GM12878 (cell line): Measurements from ENCODE around the gene MOCS1. TPM values are rescaled to one million over a fixed set of nuclear protein-coding genes. Genes with fewer than 3 reads are reported as not detected.

ENCODE experiments used
- ATAC-seq: fragments of 200-7000 bp; cut with Tn5 transposase; 3 replicates; pipeline ENCODE4 v1.9.1; 2020; ENCODE audit warnings: mild to moderate bottlenecking, moderate library complexity
- BruUV-seq: library from RNA; stranded (reverse); fragments of 400-500 nt; replicated peaks from 2 replicates; lab custom pipeline; 2021; lab: Mats Ljungman, UMichigan
- CTCF ChIA-PET: fragments of 300-600 bp; sonication (Branson Sonifier 250); formaldehyde crosslinking; extraction: SDS; loops from one replicate; lab custom pipeline; 2021; ENCODE audit warnings: inconsistent platforms; lab: Yijun Ruan, JAX
- POLR2A ChIA-PET: fragments of 350-600 bp; formaldehyde crosslinking; extraction: SDS; loops from one replicate; lab custom pipeline; 2021; ENCODE audit warnings: inconsistent platforms; lab: Charles Lee
- RAD21 ChIA-PET: fragments of 300-600 bp; sonication (Branson Sonifier 250); formaldehyde crosslinking; loops from one replicate; lab custom pipeline; 2023; ENCODE audit warnings: antibody characterized with exemption; ENCODE audit not compliant: unreplicated experiment; lab: Charles Lee
- SMC1A ChIA-PET: fragments of 300-600 bp; sonication (Branson Sonifier 250); formaldehyde crosslinking; loops from one replicate; lab custom pipeline; 2023; ENCODE audit not compliant: unreplicated experiment, uncharacterized antibody; lab: Charles Lee
- DNase-seq: peaks from one replicate; pipeline ENCODE4 v3.0.0-alpha.2; 2011; ENCODE audit warnings: low read depth, low spot score
- FAIRE-seq: peaks from 3 replicates; lab custom pipeline; 2011; peaks lifted over from hg19 to GRCh38; lab: Jason Lieb, UNC
- H2AFZ ChIP-seq: 2 replicates; pipeline ENCODE4 v1.6.0; 2011; ENCODE audit warnings: low read depth, low read length, control low read depth; ENCODE audit not compliant: control insufficient read depth
- H3K27ac ChIP-seq: 2 replicates; pipeline ENCODE4 v1.5.1; 2011; ENCODE audit warnings: control low read depth; ENCODE audit not compliant: control insufficient read depth, insufficient read depth
- H3K27me3 ChIP-seq, 2 experiments: replicated peaks in 1 of 2; 2 replicates each; pipeline versions ENCODE4 v1.6.0 to v1.6.1; 2011; ENCODE audit warnings: low read length in 1 of 2; ENCODE audit not compliant: control insufficient read depth in 2 of 2, insufficient read depth in 2 of 2
- H3K36me3 ChIP-seq, 2 experiments: 2 replicates each; pipeline ENCODE4 v1.5.1; 2011; ENCODE audit warnings: low read length in 1 of 2; ENCODE audit not compliant: control insufficient read depth in 2 of 2, insufficient read depth in 2 of 2
- H3K4me1 ChIP-seq: 2 replicates; pipeline ENCODE4 v1.6.1; 2011; ENCODE audit warnings: mild to moderate bottlenecking, low read length, moderate library complexity, mixed read lengths; ENCODE audit not compliant: control insufficient read depth, insufficient read depth
- H3K4me2 ChIP-seq: 2 replicates; pipeline ENCODE4 v1.6.0; 2011; ENCODE audit warnings: control low read depth; ENCODE audit not compliant: control insufficient read depth, insufficient read depth
- H3K4me3 ChIP-seq: fragments of 200-600 bp; sonication (generic); 2 replicates; pipeline ENCODE4 v1.5.1; 2016
- H3K79me2 ChIP-seq: 2 replicates; pipeline ENCODE4 v1.6.0; 2011; ENCODE audit warnings: low read length; ENCODE audit not compliant: control insufficient read depth, insufficient read depth
- H3K9ac ChIP-seq: 2 replicates; pipeline ENCODE4 v1.8.0; 2011; ENCODE audit warnings: low read length, control low read depth, mixed read lengths; ENCODE audit not compliant: control insufficient read depth, insufficient read depth
- H3K9me3 ChIP-seq: replicated peaks from 3 replicates; pipeline ENCODE4 v1.5.1; 2011; ENCODE audit warnings: mild to moderate bottlenecking, low read length; ENCODE audit not compliant: control insufficient read depth, insufficient read depth
- H4K20me1 ChIP-seq: 2 replicates; pipeline ENCODE4 v1.6.0; 2011; ENCODE audit not compliant: control insufficient read depth, insufficient read depth
- ASH2L ChIP-seq: fragments of 300-600, 200-600 bp; sonication (generic); IDR thresholded peaks from 2 replicates; pipeline ENCODE4 v1.6.1; 2017; ENCODE audit warnings: low read depth, mild to moderate bottlenecking, borderline replicate concordance
- CBX5 ChIP-seq: sonication (generic); IDR thresholded peaks from 2 replicates; pipeline ENCODE4 v1.6.1; 2016; ENCODE audit warnings: low read depth, moderate library complexity, mild to moderate bottlenecking, inconsistent platforms
- CHD4 ChIP-seq: fragments of 200-600 bp; sonication (generic); IDR thresholded peaks from 2 replicates; pipeline ENCODE4 v1.6.1; 2016; ENCODE audit warnings: mild to moderate bottlenecking
- FOXK2 ChIP-seq: fragments of 450-650 bp; IDR thresholded peaks from 2 replicates; pipeline ENCODE4 v1.6.1; 2017; ENCODE audit warnings: mild to moderate bottlenecking, moderate library complexity
- IKZF1 ChIP-seq: fragments of 450-650 bp; conservative IDR thresholded peaks from 2 replicates; pipeline ENCODE4 v1.6.1; 2017; ENCODE audit warnings: antibody characterized with exemption, mild to moderate bottlenecking
- MTA2 ChIP-seq: fragments of 450-650 bp; IDR thresholded peaks from 2 replicates; pipeline ENCODE4 v1.6.1; 2016; ENCODE audit warnings: low read depth, mild to moderate bottlenecking, moderate library complexity
- NR2C1 ChIP-seq: fragments of 450-650 bp; IDR thresholded peaks from 2 replicates; pipeline ENCODE4 v1.6.1; 2017; ENCODE audit warnings: antibody characterized with exemption, mild to moderate bottlenecking, moderate library complexity
- NRF1 ChIP-seq: conservative IDR thresholded peaks from 2 replicates; pipeline ENCODE4 v1.6.1; 2011; ENCODE audit warnings: mild to moderate bottlenecking, low read depth, low read length, improper control_type of control experiment
- POU2F2 ChIP-seq: IDR thresholded peaks from 3 replicates; pipeline ENCODE4 v1.6.1; 2011; ENCODE audit warnings: low read depth, mild to moderate bottlenecking, low read length, borderline replicate concordance
- RB1 ChIP-seq: fragments of 450-650 bp; formaldehyde crosslinking; IDR thresholded peaks from 2 replicates; pipeline ENCODE4 v1.6.1; 2017; ENCODE audit warnings: mild to moderate bottlenecking, borderline replicate concordance
- RELB ChIP-seq: fragments of 450-650 bp; IDR thresholded peaks from 2 replicates; pipeline ENCODE4 v1.6.1; 2017; ENCODE audit warnings: low read depth, mild to moderate bottlenecking, moderate library complexity
- REST ChIP-seq: IDR thresholded peaks from 2 replicates; pipeline ENCODE4 v1.6.1; 2012; ENCODE audit warnings: mild to moderate bottlenecking, low read depth, low read length
- RFX5 ChIP-seq: IDR thresholded peaks from 2 replicates; pipeline ENCODE4 v1.6.1; 2011; ENCODE audit warnings: low read depth, low read length, improper control_type of control experiment
- SMAD5 ChIP-seq: IDR thresholded peaks from 2 replicates; pipeline ENCODE4 v1.6.1; 2016; ENCODE audit warnings: antibody characterized with exemption, low read depth
- SPI1 ChIP-seq: IDR thresholded peaks from 2 replicates; pipeline ENCODE4 v1.6.1; 2011; ENCODE audit warnings: low read depth, mild to moderate bottlenecking, low read length, moderate library complexity, borderline replicate concordance; ENCODE audit not compliant: insufficient read depth
- TAF1 ChIP-seq: IDR thresholded peaks from 2 replicates; pipeline ENCODE4 v1.6.1; 2011; ENCODE audit warnings: mild to moderate bottlenecking, low read depth, low read length, borderline replicate concordance
- whole genome bisulfite sequencing: methylation state at CpG from one replicate; pipeline ENCODE4 v1.1.6; 2016; ENCODE audit warnings: low lambda C conversion rate; ENCODE audit not compliant: insufficient replicate concordance, insufficient coverage; ENCODE audit errors: missing lambda C conversion rate; 5-methylcytosine and 5-hydroxymethylcytosine counted together
- in situ Hi-C: fragments of 300-500 bp; cut with MboI; formaldehyde crosslinking; loops from 9 replicates; pipeline ENCODE4 v1.14.3; 2018; ENCODE audit warnings: mixed read lengths
- intact Hi-C: fragments of 100-400 bp; cut with micrococcal nuclease; formaldehyde crosslinking; loops from one replicate; pipeline ENCODE4 v1.14.2; 2022; ENCODE audit not compliant: unreplicated experiment
- polyA plus RNA-seq, 11 experiments: library from polyadenylated mRNA; depleted of rRNA in 4 of 11; unstranded in 6 of 11; stranded (reverse) in 5 of 11; fragments of >200 nt; fragmentation: Nextera tagmentation in 4 of 11; fragmentation: Illumina TruSeq in 1 of 11; extraction: Ambion mirVana in 4 of 11; extraction: Trizol in 1 of 11; gene quantifications; 1 replicate in 1 of 11; 2 replicates in 10 of 11; pipeline versions ENCODE4 v1.2.1 to v1.2.3, GENCODE V29; 2011 to 2016; ENCODE audit warnings: inconsistent platforms in 2 of 11, missing spikeins in 2 of 11, low read depth in 1 of 11
- total RNA-seq, 4 experiments: library from RNA; depleted of rRNA in 3 of 4; stranded (reverse); fragments of >200 nt in 3 of 4; fragmentation: Illumina TruSeq in 1 of 4; extraction: Trizol in 1 of 4; gene quantifications; 2 replicates each; pipeline versions ENCODE4 v1.2.1 to v1.2.3, GENCODE V29; 2013 to 2021
- TF ChIP-seq, protein P1 (sequence below): fragments of 450-650 bp; IDR thresholded peaks from 2 replicates; pipeline ENCODE4 v1.6.1; 2016; ENCODE audit warnings: mild to moderate bottlenecking, moderate library complexity, borderline replicate concordance

The MOCS1 gene
- total and polyA plus RNA-seq, 10 of the 15 experiments (the other 5 are each of a cell fraction or from before 2014, with no cell fraction given) = 0.02 to 5.4 (median 0.16) TPM; not detected in 2

DNA sequence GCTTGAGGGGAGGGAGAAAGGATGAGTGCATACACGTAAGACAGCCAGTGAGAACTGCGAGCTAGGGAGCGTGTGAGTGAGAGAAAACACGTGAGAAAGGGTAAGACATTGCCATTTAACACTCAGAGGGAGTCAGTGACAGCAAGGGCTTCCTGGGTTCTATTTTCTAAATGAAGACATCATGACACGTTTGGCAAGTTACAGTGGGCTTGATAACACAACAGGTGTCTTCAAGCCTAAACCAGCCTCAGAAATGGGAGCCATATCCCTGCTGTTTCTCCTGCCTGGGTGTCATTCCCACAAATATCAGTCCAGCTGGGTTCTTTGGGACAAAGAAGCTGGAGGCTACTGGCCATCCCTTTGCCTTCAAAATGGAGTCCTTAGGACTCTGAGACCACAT is 16.9 kb upstream of the MOCS1 start:
- ATAC-seq = no peak
- Histone ChIP-seq H4K20me1 (no peaks in the 10 kb centered on the region), H3K4me3 (no peak overlapping the region), H3K36me3 (no peaks in the 10 kb centered on the region), H3K9ac (no peak overlapping the region), H3K79me2 (no peaks in the 10 kb centered on the region), H3K4me2 (no peak overlapping the region), H3K4me1 (no peaks in the 10 kb centered on the region), H2AFZ (no peak overlapping the region), H3K27ac (no peak overlapping the region), H3K9me3 (no peaks in the 10 kb centered on the region), H3K27me3 (no peaks in the 10 kb centered on the region)
- ChIA-PET RAD21 (no interaction called here), POLR2A (no interaction called here), SMC1A (no interaction called here), CTCF (interaction anchor here (1.0 kb wide), 1 partner anchor 25 kb away, joined by 3 read pairs; no protein-coding TSS in a partner anchor)
- no TSS peak for BruUV-seq
- in situ Hi-C loops (no loop called here), intact Hi-C loops (no loop called here)
- WGBS = 0% methylated on average over 5 of the region's 5 CpGs
- DNase-seq = no peak
- no peak for FAIRE-seq
- TF ChIP-seq POU2F2 = no peak
- no peak for TF ChIP-seq CBX5
- no peak for TF ChIP-seq FOXK2
- no peak for TF ChIP-seq RELB
- no peak for TF ChIP-seq SPI1
- TF ChIP-seq ASH2L = no peak
- no peak for TF ChIP-seq NR2C1
- TF ChIP-seq, protein P1, sequence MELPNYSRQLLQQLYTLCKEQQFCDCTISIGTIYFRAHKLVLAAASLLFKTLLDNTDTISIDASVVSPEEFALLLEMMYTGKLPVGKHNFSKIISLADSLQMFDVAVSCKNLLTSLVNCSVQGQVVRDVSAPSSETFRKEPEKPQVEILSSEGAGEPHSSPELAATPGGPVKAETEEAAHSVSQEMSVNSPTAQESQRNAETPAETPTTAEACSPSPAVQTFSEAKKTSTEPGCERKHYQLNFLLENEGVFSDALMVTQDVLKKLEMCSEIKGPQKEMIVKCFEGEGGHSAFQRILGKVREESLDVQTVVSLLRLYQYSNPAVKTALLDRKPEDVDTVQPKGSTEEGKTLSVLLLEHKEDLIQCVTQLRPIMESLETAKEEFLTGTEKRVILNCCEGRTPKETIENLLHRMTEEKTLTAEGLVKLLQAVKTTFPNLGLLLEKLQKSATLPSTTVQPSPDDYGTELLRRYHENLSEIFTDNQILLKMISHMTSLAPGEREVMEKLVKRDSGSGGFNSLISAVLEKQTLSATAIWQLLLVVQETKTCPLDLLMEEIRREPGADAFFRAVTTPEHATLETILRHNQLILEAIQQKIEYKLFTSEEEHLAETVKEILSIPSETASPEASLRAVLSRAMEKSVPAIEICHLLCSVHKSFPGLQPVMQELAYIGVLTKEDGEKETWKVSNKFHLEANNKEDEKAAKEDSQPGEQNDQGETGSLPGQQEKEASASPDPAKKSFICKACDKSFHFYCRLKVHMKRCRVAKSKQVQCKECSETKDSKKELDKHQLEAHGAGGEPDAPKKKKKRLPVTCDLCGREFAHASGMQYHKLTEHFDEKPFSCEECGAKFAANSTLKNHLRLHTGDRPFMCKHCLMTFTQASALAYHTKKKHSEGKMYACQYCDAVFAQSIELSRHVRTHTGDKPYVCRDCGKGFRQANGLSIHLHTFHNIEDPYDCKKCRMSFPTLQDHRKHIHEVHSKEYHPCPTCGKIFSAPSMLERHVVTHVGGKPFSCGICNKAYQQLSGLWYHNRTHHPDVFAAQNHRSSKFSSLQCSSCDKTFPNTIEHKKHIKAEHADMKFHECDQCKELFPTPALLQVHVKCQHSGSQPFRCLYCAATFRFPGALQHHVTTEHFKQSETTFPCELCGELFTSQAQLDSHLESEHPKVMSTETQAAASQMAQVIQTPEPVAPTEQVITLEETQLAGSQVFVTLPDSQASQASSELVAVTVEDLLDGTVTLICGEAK = no peak
- no peak for TF ChIP-seq MTA2
- TF ChIP-seq IKZF1 = no peak
- TF ChIP-seq RB1 = no peak
- TF ChIP-seq RFX5 = no peak
- no peak for TF ChIP-seq REST
- no peak for TF ChIP-seq NRF1
- TF ChIP-seq TAF1 = no peak
- no peak for TF ChIP-seq CHD4
- no peak for TF ChIP-seq SMAD5
